ENCODE measurements around the gene STRADA.

The STRADA gene

GRCh38 chr17:63741408-63742173, at the start of gene STRADA:
STRADA (minus strand) TSS chr17:63741799; CDS start chr17:63728369, 13,430 bp downstream.
- DNase-seq = peak; percentile 99

DNA sequence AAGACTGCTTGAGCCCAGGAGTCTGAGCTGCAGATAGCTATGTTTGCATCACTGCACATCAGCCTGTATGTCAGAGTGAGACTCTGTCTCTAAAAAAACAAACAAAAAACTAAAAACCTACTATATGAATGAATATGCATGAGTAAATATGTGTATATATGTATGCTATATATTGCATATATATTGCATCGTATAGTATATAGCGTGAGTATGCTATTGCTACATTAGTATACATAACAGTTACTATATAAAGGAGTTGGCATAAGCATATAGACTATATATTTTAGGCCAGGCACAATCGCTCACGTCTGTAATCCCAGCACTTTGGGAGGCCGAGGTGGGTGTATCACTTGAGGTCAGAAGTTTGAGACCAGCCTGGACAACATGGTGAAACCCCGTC, 48.5 kb upstream of the STRADA start:
- DNase-seq = no peak

DNA sequence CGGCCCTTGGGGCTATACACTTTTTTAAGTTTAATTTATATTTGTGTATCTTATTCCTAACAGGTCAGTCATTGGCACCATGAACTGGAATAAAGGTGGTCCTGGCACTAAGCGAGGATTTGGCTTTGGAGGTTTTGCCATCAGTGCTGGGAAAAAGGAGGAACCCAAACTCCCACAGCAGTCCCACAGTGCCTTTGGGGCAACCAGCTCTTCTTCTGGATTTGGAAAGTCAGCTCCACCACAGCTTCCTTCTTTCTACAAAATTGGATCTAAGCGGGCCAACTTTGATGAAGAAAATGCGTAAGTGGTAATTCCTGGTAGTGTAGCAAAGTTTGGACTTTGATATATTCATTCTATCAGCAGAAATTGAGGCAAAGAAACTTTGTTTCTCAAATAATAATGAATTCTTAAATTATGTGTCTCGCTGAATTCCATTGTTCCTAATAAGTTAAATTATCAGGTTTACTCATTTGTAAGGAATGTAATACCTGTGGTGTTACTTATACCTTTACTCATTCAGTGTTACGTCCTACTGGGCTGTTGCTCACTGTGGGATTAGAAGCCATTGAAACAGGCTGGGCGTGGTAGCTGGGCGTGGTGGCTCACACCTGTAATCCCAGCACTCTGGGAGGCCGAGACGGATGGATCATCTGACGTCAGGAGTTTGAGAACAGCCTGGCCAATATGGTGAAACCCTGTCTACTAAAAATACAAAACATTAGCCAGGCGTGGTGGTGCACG, 45.5 kb upstream of the STRADA start:
- no peak for DNase-seq

GRCh38 chr17:63786117-63786516, 44.5 kb upstream of the STRADA start:
- no peak for DNase-seq

- no peak for DNase-seq
Measured at GRCh38 chr17:63785556-63785955, 44.0 kb upstream of the STRADA start.

DNA sequence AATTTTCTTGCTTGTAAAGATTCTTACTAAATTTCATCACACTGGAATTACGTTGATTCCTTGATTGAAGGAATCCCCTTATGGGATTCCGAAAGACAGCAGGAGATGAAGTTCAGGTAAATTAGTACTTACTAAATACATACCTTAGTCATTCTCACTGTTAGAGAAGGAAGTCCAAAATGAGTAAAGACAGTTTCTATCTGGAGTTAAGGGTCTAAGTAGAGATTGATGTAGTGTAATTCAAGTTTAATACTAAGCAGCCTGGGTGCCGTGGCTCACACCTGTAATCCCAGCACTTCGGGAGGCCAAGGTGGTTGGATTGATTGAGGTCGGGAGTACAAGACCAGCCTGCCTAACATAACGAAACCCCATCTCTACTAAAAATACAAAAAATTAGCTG, 41.9 kb upstream of the STRADA start:
- no peak for DNase-seq

- DNase-seq = no peak
Measured at GRCh38 chr17:63780928-63781327, 39.3 kb upstream of the STRADA start.

DNA sequence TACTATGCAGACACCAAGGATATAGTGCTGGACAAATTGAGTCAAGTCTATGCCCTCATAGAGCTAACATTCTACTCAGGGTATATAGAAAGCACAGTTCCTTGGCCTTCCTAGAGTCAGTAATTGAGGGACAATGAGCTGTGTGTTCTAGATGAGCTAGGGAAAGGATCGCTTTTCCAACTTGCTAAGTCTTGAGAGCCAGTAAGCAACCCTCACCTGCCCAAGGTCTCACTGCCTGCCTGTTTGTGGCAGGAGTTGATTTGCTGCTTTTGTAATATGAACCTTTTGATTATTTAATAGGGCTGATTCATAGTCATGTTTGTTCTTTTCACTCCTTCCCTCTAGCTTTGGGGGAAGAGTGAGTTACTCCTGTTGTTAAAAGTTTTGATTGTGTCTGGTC, 38.9 kb upstream of the STRADA start:
- DNase-seq = no peak

GRCh38 chr17:63775420-63775819, 33.8 kb upstream of the STRADA start:
- no peak for DNase-seq

DNA sequence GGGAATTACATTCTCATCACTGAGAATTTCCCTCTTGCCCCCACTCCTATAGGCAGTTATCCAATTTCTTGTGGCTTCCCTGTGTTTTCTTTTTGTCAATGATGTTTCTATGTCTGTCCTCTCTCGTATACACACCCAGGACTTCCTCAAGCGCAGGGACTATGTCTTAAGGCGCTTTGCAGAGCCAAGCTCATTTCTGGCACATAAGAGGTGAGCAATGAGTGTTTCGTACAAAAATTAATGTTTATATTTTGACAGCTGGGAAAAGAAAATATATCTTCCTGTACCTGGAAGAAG, 33.3 kb upstream of the STRADA start:
- no peak for DNase-seq

GRCh38 chr17:63774141-63774968, 32.8 kb upstream of the STRADA start, which contains the start of gene DDX42:
DDX42 (plus strand) TSS chr17:63774170; CDS start chr17:63787050, 12,880 bp downstream.
- no peak for DNase-seq

DNA sequence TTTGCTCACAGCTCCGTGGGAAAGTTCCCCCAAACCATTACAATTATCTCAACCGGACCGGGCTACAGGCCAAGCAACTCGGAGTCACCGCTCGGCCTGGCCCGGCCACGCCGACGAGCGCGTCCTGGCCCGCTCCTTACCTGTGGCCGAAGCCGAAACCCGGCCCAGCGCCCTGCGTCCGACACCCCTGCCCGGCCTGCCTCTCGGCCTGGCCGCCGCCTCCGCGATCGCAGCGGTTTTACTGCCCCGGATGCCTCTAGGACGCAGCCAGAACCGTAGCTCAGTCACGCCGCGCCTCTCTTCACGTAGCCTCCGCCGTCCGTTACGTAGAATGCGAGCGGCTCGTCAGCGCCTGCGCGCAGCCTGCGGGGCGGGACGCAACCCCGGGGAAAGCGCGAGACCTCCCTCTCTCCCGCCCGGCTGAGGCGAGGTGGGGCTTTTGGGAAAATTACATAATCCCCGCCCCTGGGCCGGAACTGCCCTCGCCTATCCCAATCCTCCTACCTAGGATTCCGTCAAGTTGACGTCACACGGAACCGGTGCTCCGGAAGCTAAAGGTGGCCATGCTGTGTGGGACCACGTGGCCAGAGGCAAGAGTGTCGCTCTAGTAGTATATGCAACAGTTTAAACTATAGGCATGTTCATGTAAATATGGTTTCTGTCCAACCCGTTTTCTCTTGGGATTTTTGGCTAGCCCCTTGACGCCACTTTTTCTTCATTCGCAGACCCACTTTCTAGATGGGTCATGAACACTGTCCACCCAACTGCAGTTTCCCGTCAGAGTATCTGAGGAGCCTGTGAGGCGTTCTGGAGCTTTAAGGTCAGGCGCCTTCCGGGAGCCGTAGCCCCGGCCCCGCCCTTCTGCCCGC, 31.9 kb upstream of the STRADA start, which contains the start of gene CCDC47:
Gene CCDC47, minus strand, starts transcription at position 326 of the 869 bp plus-strand sequence. CDS start 7,422 bp downstream, outside the sequence.
- DNase-seq = peak; percentile 100

DNA sequence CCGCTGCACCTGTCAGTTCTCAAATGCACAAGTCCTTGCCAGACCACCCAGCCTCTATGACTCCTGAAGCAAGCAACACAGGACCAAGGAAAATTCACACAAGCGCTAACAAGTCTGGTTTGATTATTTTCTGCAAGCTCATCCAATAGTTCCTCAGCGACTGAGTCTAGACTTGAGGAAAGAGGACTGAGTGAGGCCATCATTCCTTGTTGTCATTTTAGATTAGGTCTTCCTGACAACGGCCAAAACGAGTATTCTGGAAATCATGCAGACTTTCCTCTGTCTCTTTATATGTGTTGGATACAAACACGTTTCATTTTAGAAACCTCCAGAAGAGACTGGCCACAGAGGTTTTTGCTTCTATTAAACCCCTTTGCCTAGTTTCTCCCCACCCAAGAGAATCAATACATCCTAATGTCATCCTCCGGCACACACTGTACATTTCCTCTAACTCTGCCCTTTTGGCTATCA, 31.2 kb upstream of the STRADA start:
- DNase-seq = no peak

DNA sequence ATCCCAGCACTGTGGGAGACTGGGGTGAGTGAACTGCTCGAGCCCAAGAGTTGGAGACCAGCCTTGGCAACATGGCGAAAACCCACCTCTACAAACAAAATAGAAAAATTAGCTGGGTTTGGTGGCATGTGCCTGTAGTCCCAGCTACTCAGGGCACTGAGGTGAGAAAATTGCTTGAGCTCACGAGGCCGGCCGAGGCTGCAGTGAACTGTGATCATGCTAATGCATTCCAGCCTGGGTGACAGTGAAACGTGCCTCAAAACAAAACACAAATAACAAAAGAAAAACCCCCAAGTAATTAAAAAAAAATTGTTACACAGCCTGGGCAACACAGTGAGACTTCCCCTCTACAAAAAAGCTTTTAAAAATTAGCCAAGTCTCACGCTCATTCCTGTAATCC, 26.8 kb upstream of the STRADA start:
- peak; percentile 26 for DNase-seq

GRCh38 chr17:63766754-63767153, 25.2 kb upstream of the STRADA start:
- DNase-seq = no peak

- no peak for DNase-seq
Measured at GRCh38 chr17:63764716-63765115, 23.1 kb upstream of the STRADA start.

GRCh38 chr17:63762161-63763078, 20.8 kb upstream of the STRADA start:
- no peak for DNase-seq

DNA sequence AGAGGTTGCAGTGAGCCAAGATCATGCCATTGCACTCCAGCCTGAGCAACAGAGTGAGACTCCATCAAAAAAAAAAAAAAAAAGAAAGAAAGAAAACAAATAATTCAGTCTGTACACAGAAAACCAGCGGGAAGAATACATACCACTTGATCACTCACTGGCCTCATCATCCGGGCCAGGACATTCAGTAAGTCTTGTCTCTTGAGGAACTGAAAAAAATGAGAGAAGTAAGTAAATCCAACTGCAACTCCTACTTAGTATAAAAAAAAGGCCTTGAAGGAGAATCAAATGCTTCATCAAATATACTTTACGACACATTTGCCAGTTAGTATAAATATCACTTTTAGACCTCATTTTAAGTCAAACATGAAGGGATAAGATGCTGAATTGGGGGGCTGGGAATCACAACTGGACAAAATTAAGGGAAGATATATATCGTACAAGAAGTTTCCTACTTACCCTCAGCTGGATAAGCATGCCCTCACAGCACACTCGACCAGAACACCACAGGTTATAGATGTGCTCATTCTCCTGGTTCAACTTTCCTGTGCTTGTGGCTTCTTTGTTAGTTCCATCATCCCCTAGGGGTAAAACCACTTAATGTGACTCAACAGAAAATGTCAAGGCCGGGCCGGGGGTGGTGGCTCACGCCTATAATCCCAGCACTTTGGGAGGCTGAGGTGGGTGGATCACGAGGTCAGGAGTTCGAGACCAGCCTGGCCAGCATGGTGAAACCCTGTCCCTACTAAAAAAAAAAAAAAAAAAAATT, 19.4 kb upstream of the STRADA start:
- DNase-seq = no peak

- DNase-seq = no peak
Measured at GRCh38 chr17:63758428-63758827, 16.8 kb upstream of the STRADA start.

DNA sequence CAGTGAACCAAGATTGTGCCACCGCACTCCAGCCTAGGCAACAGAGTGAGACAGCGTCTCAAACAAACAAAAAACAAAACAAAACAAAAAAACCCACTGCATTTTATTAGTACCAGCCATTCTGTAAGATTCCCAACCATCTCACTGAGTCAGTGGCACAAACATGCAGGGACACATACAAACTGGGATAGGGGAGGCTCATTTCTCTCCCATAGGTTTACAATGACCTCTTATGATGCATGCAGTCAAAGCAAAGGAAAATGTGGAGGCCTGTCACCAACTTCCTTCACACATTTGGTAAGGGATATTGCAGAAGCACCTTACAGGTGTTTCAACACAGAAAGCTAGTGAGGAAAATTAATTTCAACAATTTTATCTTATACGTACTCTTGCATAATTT, 12.4 kb upstream of the STRADA start:
- DNase-seq = no peak

All from eye (tissue), 1 donor.